HG03108 (cell line): ENCODE measurements around the gene LIMD2.

Experiments used
- ATAC-seq: cut with Tn5 transposase; IDR thresholded peaks from one replicate; pipeline ENCODE4 v1.9.1; 2021; ENCODE audit warnings: moderate library complexity; ENCODE audit not compliant: unreplicated experiment

The LIMD2 gene

DNA sequence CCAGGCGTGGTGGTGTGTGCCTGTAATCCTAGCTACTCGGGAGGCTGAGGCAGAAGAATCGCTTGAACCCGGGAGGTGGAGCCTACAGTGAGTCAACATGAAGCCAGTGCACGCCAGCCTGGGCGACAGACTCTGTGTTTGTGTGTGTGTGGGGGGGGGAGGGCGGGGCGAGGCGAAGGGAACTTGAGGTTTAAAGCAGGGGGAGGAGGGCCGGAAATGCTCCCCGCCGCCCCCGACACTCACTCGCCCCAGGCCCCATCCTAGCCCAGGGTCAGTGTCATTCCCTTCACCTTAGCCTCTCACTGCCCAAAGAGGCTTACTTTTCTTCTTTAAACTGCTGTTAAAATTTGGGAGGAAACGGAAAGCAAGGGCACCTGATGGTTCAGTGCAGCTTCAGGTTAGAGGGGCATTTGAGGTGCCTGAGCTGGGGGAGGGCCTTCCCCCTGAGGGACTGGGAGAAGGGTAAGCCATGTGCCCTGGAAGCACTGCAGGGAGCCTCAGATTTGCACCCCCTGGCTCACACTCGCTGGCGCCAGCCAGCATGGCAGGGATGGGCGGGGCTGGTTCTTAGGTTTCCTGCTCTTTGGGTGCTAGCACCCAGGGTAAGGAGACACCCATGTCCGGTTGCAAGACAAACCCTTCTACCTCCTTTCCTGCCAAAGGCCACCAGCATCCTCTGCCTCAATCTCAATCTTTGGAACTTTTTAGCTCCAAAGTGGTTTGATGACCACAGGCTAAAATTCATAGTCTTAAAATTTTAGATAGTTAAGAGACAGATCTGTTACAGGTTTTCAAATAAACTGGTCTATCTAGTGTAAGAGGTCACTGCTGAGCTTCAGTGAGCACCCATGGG, 2.2 kb upstream of the LIMD2 start:
- ATAC-seq, result peak; percentile 20

DNA sequence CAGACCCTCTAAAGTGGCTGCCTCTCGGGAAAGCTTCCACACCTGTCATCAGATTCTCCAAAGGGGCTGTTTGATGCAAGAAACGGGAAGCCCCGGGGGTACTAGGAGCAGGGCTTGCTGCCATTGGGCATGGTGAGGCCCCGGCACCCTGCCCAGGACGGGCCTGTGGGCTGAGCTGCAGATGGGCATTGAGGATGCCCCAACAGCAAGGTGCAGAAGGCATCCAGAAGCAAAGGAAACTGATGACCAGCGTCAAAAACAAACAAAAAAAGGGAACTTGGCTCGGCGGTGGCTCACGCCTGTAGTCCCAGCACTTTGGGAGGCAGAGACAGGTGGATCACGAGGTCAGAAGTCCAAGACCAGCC, 1.5 kb upstream of the LIMD2 start:
- ATAC-seq, result no peak

DNA sequence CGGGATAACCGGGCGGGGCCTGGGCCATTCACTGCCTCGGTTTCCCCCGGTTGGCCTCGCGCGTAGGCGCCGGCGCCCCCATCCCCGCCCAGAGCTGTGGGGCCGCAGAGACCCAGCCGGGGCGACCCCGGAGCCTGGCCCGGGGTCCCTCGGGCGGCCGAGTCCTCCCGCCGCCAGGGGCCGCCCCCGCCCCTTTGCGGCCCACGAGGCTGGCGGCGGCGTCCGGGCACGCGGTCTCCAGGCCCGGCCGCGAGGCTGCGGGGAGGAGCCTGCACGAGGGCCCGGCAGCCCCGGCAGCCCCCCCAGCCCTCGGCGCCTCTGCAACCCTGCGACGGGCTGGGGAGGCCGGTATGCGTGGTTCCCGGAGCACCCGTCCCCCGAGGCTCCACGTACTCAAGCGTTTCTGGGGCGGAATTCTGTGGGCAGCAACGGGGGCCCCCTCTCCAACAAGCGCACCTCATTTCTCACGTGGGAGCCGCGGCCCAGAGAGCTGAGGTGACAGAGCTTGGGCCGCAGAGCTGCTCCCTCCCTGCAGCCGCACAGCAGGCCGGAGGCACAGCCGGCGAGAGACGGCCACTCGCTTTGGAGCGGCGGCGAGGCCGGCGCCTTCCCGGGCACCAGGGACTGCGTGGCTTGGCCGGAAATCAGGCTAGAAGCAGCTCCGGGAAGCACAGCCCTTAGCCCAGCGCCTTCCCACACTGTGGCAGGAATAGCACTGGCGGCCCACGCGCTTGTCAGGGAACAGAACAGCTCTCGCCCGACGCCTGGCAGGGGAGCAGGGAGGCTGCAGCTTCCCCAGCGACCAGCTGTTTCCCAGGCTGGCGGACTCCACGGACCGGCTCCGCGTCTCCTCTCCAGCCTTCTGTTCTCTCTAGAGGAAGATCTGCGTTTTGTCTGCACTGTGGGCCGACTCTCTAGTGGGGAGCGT, 867 bp upstream of the LIMD2 start:
- no peak for ATAC-seq

DNA sequence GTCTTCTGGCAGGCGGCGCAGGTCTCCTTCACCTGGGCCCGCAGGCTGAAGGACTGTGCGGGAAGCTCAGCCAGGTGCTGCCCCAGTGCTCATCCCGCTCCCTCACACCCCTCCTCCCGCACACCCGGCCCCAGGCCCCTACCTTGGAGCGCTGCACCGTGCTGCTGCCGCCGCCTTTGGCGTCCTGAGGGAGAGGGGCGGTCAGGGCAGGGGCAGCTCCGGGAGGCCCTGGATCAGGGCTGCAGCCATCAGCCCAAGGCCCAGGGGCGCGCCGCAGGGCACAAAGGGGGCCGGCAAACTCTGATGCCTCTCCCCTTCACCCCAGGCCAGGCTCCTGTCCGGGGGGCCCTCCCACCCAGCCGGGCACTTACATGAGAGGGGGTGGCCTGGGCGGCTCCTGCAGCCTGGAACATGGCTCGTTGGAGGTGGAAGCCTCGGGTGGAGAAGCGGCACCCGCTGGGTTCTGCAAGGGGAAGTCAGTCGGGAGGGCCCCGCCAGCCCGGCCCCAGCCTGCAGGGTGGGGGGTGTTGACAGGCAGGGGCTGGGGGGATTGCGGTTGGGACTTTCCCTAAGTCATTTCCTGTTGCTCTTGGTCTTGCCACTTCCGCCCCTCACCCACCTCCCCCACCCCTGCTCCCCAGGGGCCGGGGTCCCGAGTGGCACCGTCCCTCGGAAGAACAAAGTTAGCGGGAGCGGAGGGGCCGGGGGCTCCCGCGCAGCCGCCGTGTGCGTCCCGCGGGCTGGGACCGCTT, 863 bp downstream of the LIMD2 start:
- ATAC-seq, result peak; percentile 28

DNA sequence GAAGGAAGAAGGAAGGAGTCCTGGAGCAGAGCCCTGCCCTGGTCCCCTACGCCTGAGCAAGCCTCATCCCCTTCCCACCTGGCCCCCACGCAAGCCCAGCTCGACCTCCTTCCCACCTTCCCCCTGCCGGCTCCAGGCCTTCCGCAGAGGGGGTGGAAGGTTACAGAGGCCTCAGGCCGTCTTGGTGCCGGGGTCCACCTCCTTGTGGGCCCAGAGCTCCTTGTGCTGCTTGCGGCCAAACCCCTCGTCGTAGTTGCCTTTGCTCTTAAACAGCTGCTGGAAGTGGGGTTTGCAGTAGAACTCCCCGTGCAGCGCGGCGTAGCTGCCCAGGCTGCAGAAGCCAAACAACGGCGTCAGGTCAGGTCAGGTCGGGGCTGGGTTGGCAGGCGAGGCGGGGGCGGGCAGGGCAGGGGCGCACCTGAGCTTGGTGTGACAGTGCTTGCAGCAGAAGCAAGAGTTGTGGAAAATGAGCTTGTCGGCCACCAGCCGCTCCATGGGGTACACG, 1.5 kb downstream of the LIMD2 start:
- ATAC-seq, result no peak

DNA sequence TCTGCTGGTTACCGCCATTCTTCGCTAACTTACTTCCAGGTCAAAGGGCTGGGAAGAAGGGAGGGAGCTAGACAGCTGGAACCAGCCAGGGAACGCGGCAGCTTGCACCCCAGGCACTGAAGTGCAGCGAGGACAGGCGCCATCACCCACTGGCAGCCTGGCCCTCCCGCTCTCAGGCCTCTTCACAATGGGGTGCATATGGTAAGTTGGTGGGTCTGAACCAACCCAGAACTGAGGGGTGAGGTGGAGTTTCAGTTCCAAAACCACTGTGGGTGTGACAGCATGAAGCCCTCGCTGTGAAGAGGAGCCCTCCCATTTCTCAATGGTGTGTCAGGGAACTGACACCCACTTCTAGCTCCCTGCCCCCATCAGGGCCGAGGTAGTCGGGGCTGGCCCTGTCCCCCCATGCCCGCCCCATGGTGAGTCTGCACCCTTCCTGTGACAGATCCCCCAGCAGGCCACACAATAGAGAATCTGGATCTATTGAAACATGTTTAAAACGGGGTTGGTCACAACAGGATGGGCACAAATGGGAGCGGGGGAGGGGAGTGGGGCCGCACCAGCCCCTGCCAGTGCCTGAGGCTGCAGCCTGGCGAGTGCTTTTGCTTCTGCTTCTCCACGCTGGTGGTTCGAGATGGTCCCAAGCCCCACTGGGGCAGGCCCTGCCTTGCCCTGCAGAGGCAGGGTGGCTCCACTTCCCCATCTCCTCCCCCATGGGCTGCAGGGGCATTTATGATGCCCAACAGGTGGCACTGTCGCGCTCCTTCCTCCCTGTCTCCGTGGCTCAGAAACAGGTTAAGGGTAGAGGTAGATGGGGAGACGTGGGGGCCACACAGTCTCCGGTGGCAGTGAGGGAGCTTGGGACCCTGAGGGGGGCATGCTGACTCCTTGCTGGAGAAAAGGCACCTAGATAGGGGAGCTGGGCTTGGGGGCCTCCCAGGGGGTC, 2.3 kb downstream of the LIMD2 start:
- peak; percentile 17 for ATAC-seq

DNA sequence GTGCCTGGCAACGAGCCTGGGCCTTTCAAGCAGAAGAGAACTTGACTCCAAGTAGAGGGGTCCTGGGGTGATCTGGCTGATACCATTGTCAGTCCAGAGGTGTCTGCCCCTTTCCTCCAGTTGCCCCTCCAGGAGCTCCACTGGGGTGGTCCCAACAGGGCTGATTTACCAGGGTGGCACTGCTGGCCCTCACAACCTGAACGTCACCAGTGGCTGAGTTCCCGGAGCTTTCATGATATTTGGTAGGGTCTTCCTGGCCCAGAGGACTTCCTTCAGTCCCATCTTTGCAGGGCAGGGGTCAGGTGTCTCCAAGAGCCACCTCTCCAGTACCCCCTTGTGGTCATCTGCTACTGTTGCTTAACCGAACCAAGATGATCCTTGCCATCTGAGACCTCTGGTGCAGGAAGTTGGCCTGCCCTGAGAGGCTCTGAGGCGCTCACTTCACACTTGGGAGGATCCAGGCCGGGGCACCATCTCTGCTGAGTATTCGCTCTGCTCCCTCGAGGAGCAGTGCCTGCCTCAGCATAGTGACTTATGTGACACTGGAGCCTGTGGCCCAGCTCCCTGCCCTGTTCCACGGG, 3.5 kb downstream of the LIMD2 start:
- ATAC-seq, result no peak

DNA sequence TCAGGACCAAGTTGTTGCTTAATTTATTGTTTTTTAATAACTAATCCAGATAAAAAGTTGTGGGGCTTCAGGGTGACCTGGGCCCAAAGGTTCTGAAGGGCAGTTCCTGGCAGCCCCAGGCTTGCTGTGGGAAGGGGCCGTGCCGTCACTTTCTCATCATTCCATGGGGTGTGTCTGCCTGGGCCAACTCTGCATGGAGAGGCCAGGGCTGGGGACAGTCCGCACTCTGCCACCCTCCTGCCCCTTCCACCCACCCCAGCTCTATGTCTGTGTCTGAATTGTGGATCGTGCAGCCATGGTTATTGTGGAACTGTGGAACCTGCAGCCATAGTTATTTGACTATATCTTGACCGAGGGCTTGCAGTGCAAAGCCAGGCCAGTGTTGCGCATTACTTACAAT, 4.0 kb downstream of the LIMD2 start:
- no peak for ATAC-seq

DNA sequence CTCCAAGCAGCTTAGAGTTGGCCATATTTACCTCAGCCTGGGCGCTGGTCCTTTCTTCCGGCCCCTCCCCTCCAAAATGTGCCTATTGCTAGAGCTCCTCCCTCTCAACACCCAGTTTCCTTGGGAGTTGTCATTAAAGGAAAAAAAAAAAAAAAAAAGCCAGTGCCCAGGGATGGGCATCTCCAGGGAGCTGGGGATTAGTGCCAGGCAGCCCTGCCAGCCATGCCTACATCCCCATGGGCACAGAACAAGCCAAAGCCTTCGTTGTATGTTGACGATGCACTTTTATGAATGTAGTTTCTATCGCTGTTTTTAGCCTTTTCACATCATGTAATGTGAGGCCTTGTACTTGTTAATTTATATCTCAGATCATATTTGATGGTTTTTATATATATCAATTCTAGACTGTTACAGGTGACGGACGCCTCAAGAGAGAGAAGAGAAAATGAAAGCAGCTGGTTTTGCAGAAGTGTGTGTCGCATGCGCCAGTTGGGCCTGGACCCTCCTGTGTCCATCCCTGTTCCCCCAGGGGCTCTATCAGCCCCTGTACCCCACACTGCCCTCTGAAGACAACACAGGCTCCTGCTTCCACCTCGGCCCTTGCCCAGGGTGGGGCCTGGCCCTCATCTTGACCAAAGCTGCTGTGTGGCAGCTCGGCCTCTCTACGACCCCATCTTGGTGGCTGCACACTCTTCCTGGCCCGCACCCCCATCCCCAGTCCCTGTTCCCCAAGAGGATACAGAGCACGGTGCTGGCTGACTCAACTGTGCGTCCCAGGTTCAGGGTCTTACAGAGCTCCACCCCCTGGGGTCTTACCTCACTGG, 4.8 kb downstream of the LIMD2 start:
- ATAC-seq, result no peak

DNA sequence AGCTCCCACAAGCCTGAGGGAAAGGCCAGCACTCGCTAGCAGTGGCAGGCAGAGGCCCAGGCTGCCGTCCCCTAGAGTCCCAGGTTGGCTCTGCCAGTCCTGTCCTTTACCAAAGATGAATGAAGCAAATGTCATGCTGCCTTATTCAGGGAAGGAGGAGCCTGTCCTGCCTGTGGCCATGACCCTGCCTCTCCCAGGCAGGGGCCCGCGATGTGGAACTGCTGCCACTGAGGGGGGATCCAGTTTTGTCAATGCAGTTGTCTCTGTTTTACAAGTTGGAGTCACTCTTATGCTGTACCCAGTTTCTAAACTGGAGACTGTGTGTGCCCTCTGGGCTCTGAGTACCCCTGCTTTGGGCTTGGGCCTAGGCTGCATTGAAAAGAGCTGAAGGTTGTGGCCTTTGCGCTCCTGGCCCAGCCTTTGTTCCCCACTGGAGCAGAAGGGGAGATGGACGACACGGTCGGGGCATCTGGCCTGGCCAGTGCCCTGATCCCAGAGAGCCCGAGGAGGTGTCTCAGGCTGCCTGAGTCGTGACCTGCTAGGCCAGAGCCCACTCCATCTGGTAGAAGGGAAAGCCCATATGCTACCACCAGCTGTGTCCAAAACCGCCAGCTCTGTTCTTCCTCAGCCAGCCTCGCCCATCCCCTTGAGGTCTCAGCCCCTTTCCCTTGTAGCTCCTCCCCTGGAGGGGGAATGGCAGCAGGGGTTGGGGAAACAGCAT, 5.5 kb downstream of the LIMD2 start:
- ATAC-seq, result no peak

DNA sequence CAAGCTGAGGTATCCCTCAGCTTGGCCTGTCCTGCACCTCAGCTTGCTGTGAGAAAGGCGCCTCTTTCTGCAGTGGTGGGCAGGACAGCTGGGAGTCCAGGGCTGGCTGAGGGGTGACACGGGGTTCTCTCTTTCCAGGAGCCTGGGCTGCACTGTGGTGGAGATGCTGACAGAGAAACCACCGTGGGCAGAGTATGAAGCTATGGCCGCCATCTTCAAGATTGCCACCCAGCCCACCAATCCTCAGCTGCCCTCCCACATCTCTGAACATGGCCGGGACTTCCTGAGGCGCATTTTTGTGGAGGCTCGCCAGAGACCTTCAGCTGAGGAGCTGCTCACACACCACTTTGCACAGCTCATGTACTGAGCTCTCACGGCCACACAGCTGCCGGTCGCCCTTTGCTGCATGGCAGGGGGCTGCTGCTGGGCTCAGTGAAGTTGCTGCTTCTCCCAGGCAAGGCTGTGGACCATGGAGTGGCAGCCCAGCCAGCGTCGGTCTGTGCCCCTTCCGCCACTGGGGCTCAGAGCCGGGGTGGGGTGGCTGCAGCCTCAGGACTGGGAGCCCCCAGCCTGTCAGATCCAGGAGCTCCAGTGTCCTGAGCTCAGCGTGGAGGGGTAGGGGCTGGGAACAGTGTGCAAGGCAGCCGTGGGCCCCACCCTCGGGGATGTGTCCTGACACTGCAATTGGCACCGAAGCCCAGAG, 6.4 kb downstream of the LIMD2 start:
- no peak for ATAC-seq

DNA sequence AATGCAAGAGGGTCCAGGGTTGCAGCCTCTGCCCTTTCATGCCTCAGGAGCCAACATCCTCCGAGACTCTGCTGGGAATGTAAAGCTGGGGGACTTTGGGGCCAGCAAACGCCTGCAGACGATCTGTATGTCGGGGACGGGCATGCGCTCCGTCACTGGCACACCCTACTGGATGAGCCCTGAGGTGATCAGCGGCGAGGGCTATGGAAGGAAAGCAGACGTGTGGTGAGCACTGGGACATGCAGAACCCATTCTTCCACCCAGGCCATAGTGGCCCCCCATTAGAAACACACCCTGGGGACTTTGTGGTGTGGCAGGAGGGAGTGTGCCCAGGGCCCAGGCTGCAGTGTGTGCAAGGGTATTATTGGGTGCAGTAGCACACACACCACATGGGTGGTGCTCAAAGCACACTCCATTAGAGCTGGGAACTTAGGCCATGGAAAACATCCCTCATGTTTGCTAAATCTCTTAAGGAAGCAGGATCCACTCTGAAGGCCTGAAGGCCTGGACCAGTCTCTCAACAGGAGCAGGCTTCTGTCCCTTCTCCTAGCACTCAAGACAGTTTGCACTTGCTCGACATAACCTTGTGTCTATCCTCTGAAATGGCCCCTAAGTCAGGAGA, 7.6 kb downstream of the LIMD2 start:
- no peak for ATAC-seq

DNA sequence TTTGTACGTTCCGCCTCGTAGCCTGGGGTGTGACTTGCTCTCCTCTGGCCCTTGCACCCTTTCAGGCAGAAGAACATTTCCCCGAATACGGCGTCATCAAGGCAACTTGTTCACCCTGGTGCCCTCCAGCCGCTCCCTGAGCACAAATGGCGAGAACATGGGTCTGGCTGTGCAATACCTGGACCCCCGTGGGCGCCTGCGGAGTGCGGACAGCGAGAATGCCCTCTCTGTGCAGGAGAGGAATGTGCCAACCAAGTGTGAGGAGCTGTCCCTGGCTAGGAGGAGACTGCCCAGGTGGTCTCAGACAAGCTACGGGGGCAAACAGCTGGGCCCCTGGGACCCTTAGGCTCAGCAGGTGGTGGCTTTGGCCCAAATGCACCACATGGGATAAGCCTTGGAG, 10.4 kb downstream of the LIMD2 start:
- ATAC-seq, result no peak

DNA sequence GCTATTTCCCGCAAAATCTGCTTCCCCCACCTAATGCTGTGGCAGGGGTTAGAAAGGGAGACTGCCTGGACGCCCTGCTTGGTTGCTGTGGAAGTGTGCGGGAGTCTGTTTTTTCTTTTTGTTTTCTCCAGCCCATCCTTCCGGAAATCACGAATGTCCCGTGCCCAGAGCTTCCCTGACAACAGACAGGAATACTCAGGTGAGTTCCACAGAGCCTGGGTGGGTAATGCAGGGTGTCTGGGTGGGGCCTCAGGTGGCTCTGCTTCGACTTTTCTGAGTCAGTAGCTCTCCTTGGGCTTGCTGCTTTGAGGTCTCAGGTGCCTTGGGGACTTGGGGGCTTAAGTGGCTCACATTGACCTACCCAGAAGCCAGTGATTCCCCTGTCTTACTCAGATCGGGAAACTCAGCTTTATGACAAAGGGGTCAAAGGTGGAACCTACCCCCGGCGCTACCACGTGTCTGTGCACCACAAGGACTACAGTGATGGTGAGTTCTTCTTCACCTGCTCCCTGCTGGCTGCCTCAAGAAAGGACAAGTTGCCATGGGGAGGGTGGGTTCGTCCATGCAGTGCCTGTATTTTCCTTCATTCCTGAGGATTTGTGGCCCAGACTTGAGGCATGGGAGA, 11.4 kb downstream of the LIMD2 start:
- ATAC-seq, result no peak

DNA sequence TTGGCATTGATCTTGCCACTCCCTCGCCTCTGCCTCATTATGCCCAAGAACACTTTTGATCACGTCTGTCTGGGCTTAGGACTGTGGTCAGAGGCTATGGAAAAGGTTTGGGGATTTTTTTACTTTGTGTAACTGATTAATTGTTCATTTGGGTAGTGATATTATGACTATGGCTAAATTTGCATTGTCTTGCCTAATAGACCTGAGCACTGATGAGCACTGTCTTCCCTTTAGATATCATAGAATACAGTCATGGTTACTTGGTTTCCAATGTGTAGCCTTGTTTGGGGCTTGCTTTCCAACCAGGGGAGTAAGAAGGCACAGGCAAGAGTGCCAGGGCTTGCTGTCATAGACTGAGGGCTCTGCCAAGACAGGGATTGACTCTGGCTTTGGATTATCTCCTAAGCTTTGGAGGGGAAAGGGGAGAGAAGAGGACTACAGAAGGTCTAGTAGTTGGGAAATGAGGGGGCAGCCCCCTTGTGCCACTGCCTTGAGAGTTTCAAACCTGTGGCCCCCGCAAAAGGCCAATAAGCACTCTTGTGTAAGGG, 13.7 kb downstream of the LIMD2 start:
- ATAC-seq, result no peak

DNA sequence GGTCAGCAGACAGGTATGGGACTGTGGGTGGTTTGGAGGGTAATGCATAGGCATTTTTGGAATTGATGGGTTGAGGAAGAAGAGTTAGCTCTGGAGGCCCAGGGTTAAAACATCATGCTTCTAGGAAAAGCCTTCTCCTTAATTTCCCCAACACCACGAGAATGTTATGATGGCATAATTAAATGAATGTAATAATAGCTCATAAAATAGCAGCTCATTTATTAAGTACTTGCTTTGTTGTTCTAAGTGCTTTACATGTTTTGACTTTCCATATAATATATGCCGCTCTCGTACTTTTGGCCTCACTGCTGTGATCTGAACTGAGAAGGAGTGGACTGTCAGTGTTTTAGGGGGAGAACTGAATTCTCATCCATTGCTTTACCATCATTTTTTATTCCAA, 14.3 kb downstream of the LIMD2 start:
- ATAC-seq, result no peak
